Measurements from ENCODE around the gene MAGOH.

Gene MAGOH

DNA sequence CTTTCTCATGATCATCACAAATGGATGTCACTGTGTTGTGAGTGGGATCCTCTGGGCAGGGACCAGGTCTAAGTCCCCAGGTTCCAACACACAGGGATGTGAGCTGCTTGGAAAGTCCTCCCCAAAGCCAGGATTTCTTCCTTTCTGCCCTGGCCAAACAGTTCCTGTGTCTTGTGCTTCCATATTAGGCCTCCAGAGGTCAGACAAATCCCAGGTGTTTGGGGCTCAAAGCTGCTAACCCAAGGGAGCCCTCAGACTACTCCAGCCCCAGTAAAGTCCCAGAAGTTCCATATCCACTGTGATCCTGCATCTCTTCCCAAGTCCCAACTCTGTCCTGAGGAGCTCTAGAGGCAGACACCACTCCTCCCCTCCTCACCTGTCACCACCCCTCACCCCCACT is 27.7 kb upstream of the MAGOH start:
- peaks cover 92% of the 10 kb centered on the region for H3K36me3 ChIP-seq (ENCODE audit: control insufficient read depth, low read depth, low read length)
- no peaks in the 10 kb centered on the region for H3K9me3 ChIP-seq (ENCODE audit: control insufficient read depth, low read depth, low read length)
- no peak overlapping the region for H3K4me3 ChIP-seq (ENCODE audit: low read length)
- no peaks in the 10 kb centered on the region for H3K27me3 ChIP-seq (ENCODE audit: control insufficient read depth, insufficient read depth, low read length)
- no peaks in the 10 kb centered on the region for H3K4me1 ChIP-seq (ENCODE audit: control insufficient read depth, low read depth, low read length)
- H3K27ac ChIP-seq (ENCODE audit: low read length) = no peak overlapping the region
- no peak overlapping the region for H3K9ac ChIP-seq (ENCODE audit: low read length)

DNA sequence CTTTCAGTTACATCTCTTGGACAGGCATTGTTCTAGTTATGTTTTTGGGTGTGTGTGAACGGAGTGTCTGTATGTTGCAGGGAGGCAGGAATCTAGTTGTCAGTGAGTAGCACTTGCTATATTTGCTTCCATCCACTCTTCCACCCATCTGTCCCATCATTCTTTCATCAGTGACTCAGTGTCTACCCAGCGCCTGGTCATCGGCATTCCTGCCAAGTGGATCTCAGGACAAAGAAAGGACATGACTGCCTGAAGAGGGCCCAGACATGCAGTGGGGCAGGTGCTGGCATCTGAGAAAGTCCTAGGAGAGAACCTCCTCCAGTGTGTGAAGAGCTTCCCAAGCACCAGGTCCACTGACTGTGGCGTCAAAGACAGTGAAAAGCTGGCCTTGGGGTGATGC is 27.3 kb upstream of the MAGOH start:
- H3K27me3 ChIP-seq (ENCODE audit: control insufficient read depth, insufficient read depth, low read length) = no peaks in the 10 kb centered on the region
- no peak overlapping the region for H3K4me3 ChIP-seq (ENCODE audit: low read length)
- H3K9ac ChIP-seq (ENCODE audit: low read length) = no peak overlapping the region
- H3K9me3 ChIP-seq (ENCODE audit: control insufficient read depth, low read depth, low read length) = no peaks in the 10 kb centered on the region
- H3K4me1 ChIP-seq (ENCODE audit: control insufficient read depth, low read depth, low read length) = no peaks in the 10 kb centered on the region
- H3K36me3 ChIP-seq (ENCODE audit: control insufficient read depth, low read depth, low read length) = peaks cover 92% of the 10 kb centered on the region
- H3K27ac ChIP-seq (ENCODE audit: low read length) = no peak overlapping the region

DNA sequence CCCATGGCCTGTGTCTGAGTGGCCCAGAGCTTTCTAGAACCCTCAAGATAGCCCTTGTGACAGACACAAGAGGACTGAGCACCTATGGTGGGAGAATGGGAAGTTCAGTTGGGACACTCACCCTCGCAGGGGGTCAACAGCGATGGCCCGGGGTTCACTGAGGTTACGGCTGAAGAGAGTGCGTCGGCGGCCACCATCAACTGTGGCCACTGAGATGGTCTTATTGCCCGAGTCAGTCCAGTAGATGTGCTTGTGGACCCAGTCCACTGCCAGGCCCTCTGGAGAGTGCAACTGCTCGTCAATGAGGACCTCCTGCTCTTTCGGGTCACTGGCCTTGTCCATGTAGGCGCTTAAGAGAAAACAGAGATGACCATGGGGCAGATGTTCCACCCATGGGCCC is 25.7 kb upstream of the MAGOH start:
- H3K9ac ChIP-seq (ENCODE audit: low read length) = no peak overlapping the region
- H3K27ac ChIP-seq (ENCODE audit: low read length) = no peak overlapping the region
- H3K27me3 ChIP-seq (ENCODE audit: control insufficient read depth, insufficient read depth, low read length) = no peaks in the 10 kb centered on the region
- H3K4me1 ChIP-seq (ENCODE audit: control insufficient read depth, low read depth, low read length) = no peaks in the 10 kb centered on the region
- H3K9me3 ChIP-seq (ENCODE audit: control insufficient read depth, low read depth, low read length) = no peaks in the 10 kb centered on the region
- H3K4me3 ChIP-seq (ENCODE audit: low read length) = no peak overlapping the region
- H3K36me3 ChIP-seq (ENCODE audit: control insufficient read depth, low read depth, low read length) = peaks cover 96% of the 10 kb centered on the region

DNA sequence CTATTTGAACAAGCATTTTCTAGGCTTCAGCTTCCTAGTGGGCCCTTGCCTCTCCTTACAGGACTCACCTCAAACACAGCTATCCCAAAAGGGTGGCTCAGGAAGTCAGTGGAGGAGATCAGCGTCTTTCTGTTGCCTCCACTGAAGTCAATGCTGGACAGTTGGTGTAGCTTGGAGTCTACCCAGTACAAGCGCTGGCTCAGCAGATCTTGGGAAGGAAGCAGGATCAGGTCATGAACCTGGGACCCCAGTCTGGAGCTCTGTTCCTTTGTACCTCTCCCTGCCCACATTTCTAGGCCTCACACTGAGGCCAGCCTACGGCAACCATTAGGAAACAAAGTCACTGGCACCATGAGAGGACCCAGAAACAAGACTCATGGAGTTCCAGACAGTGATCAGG is 23.7 kb upstream of the MAGOH start:
- Histone ChIP-seq H3K27ac (ENCODE audit: low read length) (no peak overlapping the region), H3K9ac (ENCODE audit: low read length) (no peak overlapping the region), H3K4me3 (ENCODE audit: low read length) (no peak overlapping the region), H3K4me1 (ENCODE audit: control insufficient read depth, low read depth, low read length) (no peaks in the 10 kb centered on the region), H3K9me3 (ENCODE audit: control insufficient read depth, low read depth, low read length) (no peaks in the 10 kb centered on the region), H3K27me3 (ENCODE audit: control insufficient read depth, insufficient read depth, low read length) (no peaks in the 10 kb centered on the region), H3K36me3 (ENCODE audit: control insufficient read depth, low read depth, low read length) (peaks cover 98% of the 10 kb centered on the region)

DNA sequence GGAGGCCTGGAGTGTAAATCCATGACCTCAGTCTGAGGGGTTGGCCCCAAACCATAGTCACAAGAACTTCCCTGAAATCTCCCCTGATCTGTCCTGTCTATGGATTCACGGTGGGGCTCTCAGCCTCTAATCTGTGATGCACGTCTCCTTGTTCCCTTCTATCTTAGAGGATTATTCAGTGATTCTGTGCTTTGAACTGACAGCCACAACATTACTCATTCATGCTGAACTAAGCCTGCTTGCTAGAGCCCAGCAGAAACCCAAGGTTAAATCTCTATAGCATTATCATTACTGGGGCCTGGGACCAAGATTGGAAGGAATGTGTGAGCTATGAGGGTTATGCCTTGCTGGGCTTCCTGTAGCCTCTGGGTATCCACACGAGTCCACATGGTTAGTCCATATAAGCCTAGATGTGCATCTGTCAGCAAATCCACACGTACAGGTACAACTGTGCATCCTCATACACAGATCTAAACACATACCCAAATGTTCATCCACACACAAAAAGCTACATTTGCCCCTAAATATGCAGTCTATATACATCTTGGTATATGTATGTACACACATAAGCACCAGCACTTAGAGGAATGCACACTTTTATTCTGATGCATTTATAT is 22.4 kb upstream of the MAGOH start:
- no peak overlapping the region for H3K9ac ChIP-seq (ENCODE audit: low read length)
- H3K36me3 ChIP-seq (ENCODE audit: control insufficient read depth, low read depth, low read length) = peaks cover 99% of the 10 kb centered on the region
- no peaks in the 10 kb centered on the region for H3K27me3 ChIP-seq (ENCODE audit: control insufficient read depth, insufficient read depth, low read length)
- H3K27ac ChIP-seq (ENCODE audit: low read length) = no peak overlapping the region
- H3K4me1 ChIP-seq (ENCODE audit: control insufficient read depth, low read depth, low read length) = no peaks in the 10 kb centered on the region
- no peak overlapping the region for H3K4me3 ChIP-seq (ENCODE audit: low read length)
- H3K9me3 ChIP-seq (ENCODE audit: control insufficient read depth, low read depth, low read length) = no peaks in the 10 kb centered on the region

DNA sequence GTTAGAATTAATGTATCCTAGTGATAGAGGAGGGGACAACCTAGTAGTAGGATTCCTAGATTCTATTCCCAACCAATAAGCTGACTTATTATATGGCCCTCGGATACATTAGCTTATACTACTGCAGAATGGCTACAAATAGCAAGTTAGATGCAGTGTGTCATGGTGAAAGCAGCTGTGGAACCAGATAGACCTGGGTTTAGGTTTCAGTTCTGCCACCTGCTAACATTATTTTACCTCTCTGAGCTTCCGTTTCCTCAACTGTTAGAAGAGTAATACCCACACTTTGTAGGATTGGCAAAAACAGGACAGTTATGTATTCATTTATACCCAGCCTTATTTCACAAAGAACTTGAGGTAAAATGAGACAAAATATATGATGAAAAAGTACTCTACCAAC is 21.6 kb upstream of the MAGOH start:
- H3K4me1 ChIP-seq (ENCODE audit: control insufficient read depth, low read depth, low read length) = no peaks in the 10 kb centered on the region
- H3K36me3 ChIP-seq (ENCODE audit: control insufficient read depth, low read depth, low read length) = peaks cover 99% of the 10 kb centered on the region
- no peaks in the 10 kb centered on the region for H3K9me3 ChIP-seq (ENCODE audit: control insufficient read depth, low read depth, low read length)
- no peak overlapping the region for H3K4me3 ChIP-seq (ENCODE audit: low read length)
- H3K27me3 ChIP-seq (ENCODE audit: control insufficient read depth, insufficient read depth, low read length) = no peaks in the 10 kb centered on the region
- no peak overlapping the region for H3K9ac ChIP-seq (ENCODE audit: low read length)
- no peak overlapping the region for H3K27ac ChIP-seq (ENCODE audit: low read length)

DNA sequence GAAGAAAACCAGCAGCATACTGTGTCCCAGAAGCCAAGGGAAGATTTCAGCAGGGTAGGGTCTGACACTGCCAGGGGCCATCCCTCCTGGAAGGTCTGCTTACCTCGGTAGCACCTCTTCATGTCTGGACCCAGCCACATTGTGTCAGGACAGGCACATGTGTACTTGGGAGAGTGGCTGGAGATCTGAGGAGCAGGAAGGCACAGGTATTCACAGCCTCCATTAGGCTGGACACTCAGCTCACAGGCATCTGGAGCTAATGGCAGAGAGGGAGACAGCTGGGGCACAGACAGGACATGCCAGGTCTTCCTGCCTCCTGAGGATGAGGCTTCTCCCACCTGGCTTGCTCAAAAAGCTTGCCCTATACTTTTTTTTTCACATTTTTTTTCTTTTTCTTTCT is 19.9 kb upstream of the MAGOH start:
- H3K4me3 ChIP-seq (ENCODE audit: low read length) = no peak overlapping the region
- no peaks in the 10 kb centered on the region for H3K4me1 ChIP-seq (ENCODE audit: control insufficient read depth, low read depth, low read length)
- H3K9ac ChIP-seq (ENCODE audit: low read length) = no peak overlapping the region
- H3K9me3 ChIP-seq (ENCODE audit: control insufficient read depth, low read depth, low read length) = no peaks in the 10 kb centered on the region
- H3K36me3 ChIP-seq (ENCODE audit: control insufficient read depth, low read depth, low read length) = peaks cover 98% of the 10 kb centered on the region
- no peaks in the 10 kb centered on the region for H3K27me3 ChIP-seq (ENCODE audit: control insufficient read depth, insufficient read depth, low read length)
- H3K27ac ChIP-seq (ENCODE audit: low read length) = no peak overlapping the region

DNA sequence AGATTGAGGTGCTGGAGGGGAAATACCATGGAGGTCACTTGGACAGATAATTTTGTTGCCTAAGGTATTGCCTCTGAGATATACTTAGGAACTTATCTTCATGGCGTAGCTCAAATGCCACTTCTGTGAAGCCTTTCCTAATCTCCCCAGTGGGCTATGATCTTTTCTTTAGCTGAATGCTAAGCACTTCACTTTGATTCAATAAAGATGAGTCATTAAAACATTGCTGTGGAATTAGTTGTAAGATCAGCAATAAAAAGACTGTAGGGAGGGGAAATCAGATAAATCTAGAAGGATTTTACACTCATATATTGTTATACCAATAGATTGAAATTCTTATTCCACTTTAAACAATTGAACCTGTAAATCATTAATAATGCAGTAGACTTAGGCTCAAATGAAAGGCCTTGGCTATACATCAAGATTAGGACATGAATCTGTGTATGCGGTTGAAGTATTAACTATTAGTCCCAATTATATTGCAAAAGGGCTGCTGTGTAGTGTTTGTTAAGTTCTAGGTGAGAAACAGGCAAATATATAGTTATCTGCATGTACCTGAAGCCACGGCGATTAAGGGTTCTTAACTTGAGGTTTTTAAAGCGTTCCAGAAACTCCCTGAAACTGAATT is 19.2 kb upstream of the MAGOH start:
- Histone ChIP-seq H3K4me1 (ENCODE audit: control insufficient read depth, low read depth, low read length) (no peaks in the 10 kb centered on the region), H3K27ac (ENCODE audit: low read length) (no peak overlapping the region), H3K36me3 (ENCODE audit: control insufficient read depth, low read depth, low read length) (peaks cover 95% of the 10 kb centered on the region), H3K9ac (ENCODE audit: low read length) (no peak overlapping the region), H3K9me3 (ENCODE audit: control insufficient read depth, low read depth, low read length) (no peaks in the 10 kb centered on the region), H3K27me3 (ENCODE audit: control insufficient read depth, insufficient read depth, low read length) (no peaks in the 10 kb centered on the region), H3K4me3 (ENCODE audit: low read length) (no peak overlapping the region)

DNA sequence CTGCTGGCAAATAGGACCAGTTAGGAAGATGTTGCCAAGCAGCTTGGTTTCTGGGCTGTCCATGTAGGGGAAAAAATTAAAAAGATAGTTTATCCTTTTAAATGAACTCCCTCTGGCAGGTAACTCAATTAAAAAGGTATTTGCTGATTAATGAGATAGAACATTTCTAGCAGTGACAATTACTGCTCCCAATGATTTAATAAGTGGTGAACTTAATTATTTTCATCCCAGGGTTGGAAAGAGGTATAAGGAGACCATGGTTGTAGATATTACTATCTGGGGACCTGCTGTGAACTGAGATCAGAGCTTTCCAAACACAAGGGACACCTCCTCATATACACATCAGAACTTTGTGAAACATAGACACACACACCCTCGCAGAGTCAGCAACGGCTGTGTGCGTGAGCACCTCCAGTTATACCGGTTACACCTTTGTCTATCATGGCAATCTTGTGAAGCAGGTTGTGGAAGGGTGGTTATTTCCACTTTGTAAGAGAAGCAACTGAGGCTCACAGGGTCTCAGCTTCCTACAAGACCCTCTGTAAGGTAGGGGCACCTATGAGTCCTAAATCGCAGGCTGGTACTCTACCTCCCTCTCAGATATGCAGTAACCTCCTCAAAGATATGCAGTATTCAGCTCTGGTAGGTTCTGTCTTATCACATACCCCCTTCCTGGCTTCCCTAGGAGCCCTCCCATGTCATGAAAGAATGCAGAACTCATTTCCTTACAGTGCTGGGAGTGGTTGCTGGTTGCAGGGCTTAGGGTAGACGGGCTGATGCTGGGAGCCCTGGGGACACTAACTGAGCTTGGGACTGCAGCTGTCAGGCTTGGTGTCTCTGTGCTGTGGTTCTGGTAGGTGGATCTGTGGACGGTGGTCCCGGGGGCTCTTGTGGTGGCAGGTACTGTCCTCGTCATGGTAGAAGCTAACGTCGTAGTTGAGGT is 18.5 kb upstream of the MAGOH start:
- H3K36me3 ChIP-seq (ENCODE audit: control insufficient read depth, low read depth, low read length) = peaks cover 89% of the 10 kb centered on the region
- H3K9me3 ChIP-seq (ENCODE audit: control insufficient read depth, low read depth, low read length) = no peaks in the 10 kb centered on the region
- H3K9ac ChIP-seq (ENCODE audit: low read length) = no peak overlapping the region

DNA sequence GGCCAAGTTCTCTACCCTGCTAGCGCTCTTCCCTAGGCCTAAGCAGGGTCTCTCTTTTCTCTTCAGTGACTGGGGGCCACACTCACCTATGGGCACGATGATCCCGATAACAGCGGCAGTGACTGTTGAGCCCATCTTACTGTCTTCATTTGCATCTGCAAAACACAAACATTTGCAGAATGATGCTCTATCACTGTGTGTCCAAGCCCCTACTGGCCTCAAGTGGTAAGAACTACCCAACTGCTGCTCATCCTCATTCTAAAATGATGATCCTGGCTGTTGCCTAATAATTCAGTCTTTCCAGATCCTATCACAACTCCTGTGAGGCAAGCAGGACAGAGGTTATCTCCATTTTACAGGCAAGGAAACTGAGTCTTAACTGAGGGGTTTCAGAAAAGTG is 16.7 kb upstream of the MAGOH start:
- no peak overlapping the region for H3K27ac ChIP-seq (ENCODE audit: low read length)
- peaks cover 88% of the 10 kb centered on the region for H3K36me3 ChIP-seq (ENCODE audit: control insufficient read depth, low read depth, low read length)

More for the DNA sequence above, 18.5 kb upstream of the MAGOH start:
- Histone ChIP-seq H3K4me1 (ENCODE audit: control insufficient read depth, low read depth, low read length) (no peaks in the 10 kb centered on the region), H3K27me3 (ENCODE audit: control insufficient read depth, insufficient read depth, low read length) (no peaks in the 10 kb centered on the region), H3K4me3 (ENCODE audit: low read length) (no peak overlapping the region), H3K27ac (ENCODE audit: low read length) (no peak overlapping the region)

DNA sequence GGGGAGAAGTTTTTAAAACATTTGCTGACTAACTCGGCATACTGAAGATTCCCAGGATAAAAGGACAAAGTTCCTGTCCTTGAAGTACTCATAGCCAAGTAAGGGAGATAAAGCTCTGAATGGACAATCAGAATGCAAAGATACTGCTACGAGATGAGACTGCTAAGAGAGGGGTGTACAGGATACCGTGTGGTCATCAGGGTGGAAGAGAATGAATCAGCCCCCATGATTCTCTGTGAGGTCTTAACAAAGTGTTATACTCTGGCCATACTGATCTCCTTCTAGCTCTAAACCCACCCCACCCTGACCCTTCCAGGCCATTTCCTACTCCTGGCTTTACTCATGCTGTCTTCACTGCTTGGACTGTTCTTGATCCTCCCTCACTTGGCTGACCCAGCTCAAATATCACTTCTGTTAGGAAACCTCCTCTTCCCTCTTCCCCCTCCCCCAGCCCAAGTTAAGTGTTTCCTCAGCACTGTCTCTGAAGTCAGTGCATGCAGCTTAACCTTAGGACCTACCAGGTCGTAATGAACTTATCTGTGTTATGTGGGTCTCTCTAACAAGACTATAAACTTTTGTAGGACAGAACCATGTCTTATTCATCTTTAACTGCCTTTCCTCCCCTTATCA is 15.8 kb upstream of the MAGOH start:
- no peak overlapping the region for H3K4me3 ChIP-seq (ENCODE audit: low read length)
- H3K27me3 ChIP-seq (ENCODE audit: control insufficient read depth, insufficient read depth, low read length) = no peaks in the 10 kb centered on the region
- no peak overlapping the region for H3K27ac ChIP-seq (ENCODE audit: low read length)
- no peaks in the 10 kb centered on the region for H3K9me3 ChIP-seq (ENCODE audit: control insufficient read depth, low read depth, low read length)
- H3K36me3 ChIP-seq (ENCODE audit: control insufficient read depth, low read depth, low read length) = peaks cover 88% of the 10 kb centered on the region
- no peak overlapping the region for H3K9ac ChIP-seq (ENCODE audit: low read length)
- H3K4me1 ChIP-seq (ENCODE audit: control insufficient read depth, low read depth, low read length) = no peaks in the 10 kb centered on the region

More for the DNA sequence above, 16.7 kb upstream of the MAGOH start:
- H3K4me1 ChIP-seq (ENCODE audit: control insufficient read depth, low read depth, low read length) = no peaks in the 10 kb centered on the region
- no peak overlapping the region for H3K9ac ChIP-seq (ENCODE audit: low read length)
- H3K27me3 ChIP-seq (ENCODE audit: control insufficient read depth, insufficient read depth, low read length) = no peaks in the 10 kb centered on the region
- no peak overlapping the region for H3K4me3 ChIP-seq (ENCODE audit: low read length)
- H3K9me3 ChIP-seq (ENCODE audit: control insufficient read depth, low read depth, low read length) = no peaks in the 10 kb centered on the region

All from iPS-18a (cell line).